Measurements from ENCODE around the gene CACNA2D2.

GRCh38 chr3:50466177-50466576 is 37.3 kb downstream of the CACNA2D2 start:
- no peak; the same call in 1 of the 2 replicates for TF ChIP-seq CTCF (IDR thresholded peaks at IDR 0.05; ENCODE audit: low read length)
- TF ChIP-seq EZH2 (IDR thresholded peaks at IDR 0.05; ENCODE audit: borderline replicate concordance, low read length) = no peak

Measured in OCI-LY1 (cell line).